ENCODE measurements around the gene TRABD2B. TPM values are rescaled to one million over a fixed set of nuclear protein-coding genes. Genes with fewer than 3 reads are reported as not detected.

TRABD2B gene
- total and polyA plus RNA-seq, 12 donors: 0.33 to 3.3 (median 0.83) TPM

DNA sequence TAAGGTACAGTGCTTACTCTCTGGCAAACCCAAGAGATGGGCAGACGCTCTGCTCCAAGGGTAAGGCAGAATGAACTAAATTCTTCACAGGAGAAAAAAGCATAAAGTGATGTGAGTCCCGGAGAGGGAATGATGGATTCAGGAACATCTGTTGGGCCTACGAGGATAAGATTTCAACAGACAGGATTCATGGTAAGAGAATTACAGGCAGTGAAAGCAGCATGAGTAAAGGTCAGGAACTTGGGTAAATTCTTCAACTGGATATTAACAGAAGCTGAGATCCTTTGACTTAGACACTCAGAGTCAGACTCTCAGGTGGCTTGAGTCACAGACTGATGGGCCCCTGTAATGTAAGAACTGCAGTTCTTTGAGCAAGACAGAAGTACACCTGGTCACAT lies 152.6 kb downstream of the TRABD2B start:
- no peak for DNase-seq
- H3K4me3 ChIP-seq: no peak overlapping the region
- H3K9me3 ChIP-seq (replicated peaks in 1 of 3): no peaks in the 10 kb centered on the region
- no peak overlapping the region for H3K27ac ChIP-seq
- WGBS, 4 donors: 85 to 92% (median 89%) methylated on average over 3 of the region's 3 CpGs
- no peaks in the 10 kb centered on the region for H3K4me1 ChIP-seq (replicated peaks in 1 of 2)
- H3K36me3 ChIP-seq (replicated peaks in 1 of 2): no peaks in the 10 kb centered on the region
- H3K27me3 ChIP-seq: no peaks in the 10 kb centered on the region
- TF ChIP-seq, protein P1, sequence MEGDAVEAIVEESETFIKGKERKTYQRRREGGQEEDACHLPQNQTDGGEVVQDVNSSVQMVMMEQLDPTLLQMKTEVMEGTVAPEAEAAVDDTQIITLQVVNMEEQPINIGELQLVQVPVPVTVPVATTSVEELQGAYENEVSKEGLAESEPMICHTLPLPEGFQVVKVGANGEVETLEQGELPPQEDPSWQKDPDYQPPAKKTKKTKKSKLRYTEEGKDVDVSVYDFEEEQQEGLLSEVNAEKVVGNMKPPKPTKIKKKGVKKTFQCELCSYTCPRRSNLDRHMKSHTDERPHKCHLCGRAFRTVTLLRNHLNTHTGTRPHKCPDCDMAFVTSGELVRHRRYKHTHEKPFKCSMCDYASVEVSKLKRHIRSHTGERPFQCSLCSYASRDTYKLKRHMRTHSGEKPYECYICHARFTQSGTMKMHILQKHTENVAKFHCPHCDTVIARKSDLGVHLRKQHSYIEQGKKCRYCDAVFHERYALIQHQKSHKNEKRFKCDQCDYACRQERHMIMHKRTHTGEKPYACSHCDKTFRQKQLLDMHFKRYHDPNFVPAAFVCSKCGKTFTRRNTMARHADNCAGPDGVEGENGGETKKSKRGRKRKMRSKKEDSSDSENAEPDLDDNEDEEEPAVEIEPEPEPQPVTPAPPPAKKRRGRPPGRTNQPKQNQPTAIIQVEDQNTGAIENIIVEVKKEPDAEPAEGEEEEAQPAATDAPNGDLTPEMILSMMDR (IDR thresholded peaks at IDR 0.05): no peak
- no peak for TF ChIP-seq POLR2A (IDR thresholded peaks at IDR 0.05)
- intact Hi-C loops (cut with DNase I): no loop called here

- H3K4me3 ChIP-seq: no peak overlapping the region
- no peaks in the 10 kb centered on the region for H3K27me3 ChIP-seq
- H3K27ac ChIP-seq: no peak overlapping the region
- DNase-seq: peak in 1 of 7 donors; percentile 3
- no peaks in the 10 kb centered on the region for H3K4me1 ChIP-seq (replicated peaks in 1 of 2)
- no peaks in the 10 kb centered on the region for H3K36me3 ChIP-seq (replicated peaks in 1 of 2)
- intact Hi-C loops (cut with DNase I): no loop called here
- H3K9me3 ChIP-seq (replicated peaks in 1 of 3): no peaks in the 10 kb centered on the region
- WGBS, 4 donors: 74 to 82% (median 79%) methylated on average over 8 to 10 of the region's 10 CpGs
- TF ChIP-seq POLR2A (IDR thresholded peaks at IDR 0.05): no peak
- TF ChIP-seq, protein P1 (IDR thresholded peaks at IDR 0.05): no peak
Observed at GRCh38 chr1:47843781-47844557, 153.2 kb downstream of the TRABD2B start.

GRCh38 chr1:47843059-47843458 lies 154.1 kb downstream of the TRABD2B start:
- TF ChIP-seq, protein P1 (IDR thresholded peaks at IDR 0.05): no peak
- no peak for TF ChIP-seq POLR2A (IDR thresholded peaks at IDR 0.05)
- intact Hi-C loops (cut with DNase I): no loop called here
- peak in 1 of 7 donors; percentile 1 for DNase-seq

GRCh38 chr1:47842228-47842919 lies 154.8 kb downstream of the TRABD2B start:
- no peaks in the 10 kb centered on the region for H3K36me3 ChIP-seq (replicated peaks in 1 of 2)
- H3K4me1 ChIP-seq (replicated peaks in 1 of 2): no peaks in the 10 kb centered on the region
- WGBS, 4 donors: 55 to 73% (median 65%) methylated on average over 4 to 5 of the region's 5 CpGs
- H3K27ac ChIP-seq: no peak overlapping the region
- no peak overlapping the region for H3K4me3 ChIP-seq
- no peaks in the 10 kb centered on the region for H3K9me3 ChIP-seq (replicated peaks in 1 of 3)
- TF ChIP-seq, protein P1 (IDR thresholded peaks at IDR 0.05): no peak
- no peak for TF ChIP-seq POLR2A (IDR thresholded peaks at IDR 0.05)
- intact Hi-C loops (cut with DNase I): no loop called here
- peak in 1 of 7 donors; percentile 1 for DNase-seq
- H3K27me3 ChIP-seq: no peaks in the 10 kb centered on the region

More at GRCh38 chr1:47843059-47843458, 154.1 kb downstream of the TRABD2B start:
- WGBS, 4 donors: 75 to 83% (median 81%) methylated on average over 6 of the region's 6 CpGs
- no peaks in the 10 kb centered on the region for H3K36me3 ChIP-seq (replicated peaks in 1 of 2)
- H3K4me1 ChIP-seq (replicated peaks in 1 of 2): no peaks in the 10 kb centered on the region
- H3K27me3 ChIP-seq: no peaks in the 10 kb centered on the region
- H3K27ac ChIP-seq: no peak overlapping the region
- no peaks in the 10 kb centered on the region for H3K9me3 ChIP-seq (replicated peaks in 1 of 3)
- no peak overlapping the region for H3K4me3 ChIP-seq
